H9 (cell line): ENCODE results near the gene SMCO4. TPM values are rescaled to one million over a fixed set of nuclear protein-coding genes. Genes with fewer than 3 reads are reported as not detected.

Experiments
- DNase-seq: peaks from one replicate; pipeline ENCODE4 v3.0.0-alpha.2; 2017
- H2AFZ ChIP-seq: one replicate; pipeline ENCODE4 v1.6.1; 2013; ENCODE audit warnings: mild to moderate bottlenecking, low read length, control low read depth, moderate library complexity
- H2AK5ac ChIP-seq: 2 replicates; pipeline ENCODE4 v1.6.1; 2013; ENCODE audit warnings: low read length, control low read depth, mixed read lengths; ENCODE audit not compliant: insufficient read length
- H2BK120ac ChIP-seq: one replicate; pipeline ENCODE4 v1.6.1; 2013; ENCODE audit warnings: low read depth, mild to moderate bottlenecking, low read length, control low read depth, inconsistent platforms; ENCODE audit not compliant: poor library complexity, severe bottlenecking
- H2BK12ac ChIP-seq: 2 replicates; pipeline ENCODE4 v1.6.1; 2013; ENCODE audit warnings: low read length, control low read depth, mixed read lengths, low read depth; ENCODE audit not compliant: insufficient read length
- H2BK15ac ChIP-seq: 2 replicates; pipeline ENCODE4 v1.6.1; 2013; ENCODE audit warnings: low read depth, low read length, control low read depth
- H2BK20ac ChIP-seq: one replicate; pipeline ENCODE4 v1.6.1; 2013; ENCODE audit warnings: low read depth, mild to moderate bottlenecking, low read length, control low read depth, inconsistent platforms; ENCODE audit not compliant: poor library complexity, severe bottlenecking
- H2BK5ac ChIP-seq: 2 replicates; pipeline ENCODE4 v1.6.1; 2013; ENCODE audit warnings: low read length, control low read depth, mixed read lengths; ENCODE audit not compliant: insufficient read length
- H3K14ac ChIP-seq: 2 replicates; pipeline ENCODE4 v1.6.1; 2013; ENCODE audit warnings: low read length, control low read depth; ENCODE audit not compliant: insufficient read depth
- H3K18ac ChIP-seq: 2 replicates; pipeline ENCODE4 v1.6.1; 2013; ENCODE audit warnings: low read depth, mild to moderate bottlenecking, mixed read lengths, low read length, control low read depth; ENCODE audit not compliant: insufficient read length
- H3K23ac ChIP-seq: 2 replicates; pipeline ENCODE4 v1.6.1; 2013; ENCODE audit warnings: low read length, control low read depth, mixed read lengths, low read depth; ENCODE audit not compliant: insufficient read length
- H3K23me2 ChIP-seq: 2 replicates; pipeline ENCODE4 v1.6.1; 2013; ENCODE audit warnings: low read depth, mild to moderate bottlenecking, mixed read lengths, low read length, control low read depth; ENCODE audit not compliant: insufficient read length, poor library complexity, severe bottlenecking
- H3K27ac ChIP-seq: 2 replicates; pipeline ENCODE4 v1.5.1; 2013; ENCODE audit warnings: low read length, control low read depth, mixed read lengths, low read depth; ENCODE audit not compliant: insufficient read length
- H3K27me3 ChIP-seq: 2 replicates; pipeline ENCODE4 v1.6.1; 2013; ENCODE audit warnings: low read length, control low read depth, inconsistent platforms; ENCODE audit not compliant: insufficient read depth
- H3K4ac ChIP-seq: 2 replicates; pipeline ENCODE4 v1.6.1; 2013; ENCODE audit warnings: low read depth, mild to moderate bottlenecking, control low read depth, inconsistent platforms, low read length, moderate library complexity
- H3K4me1 ChIP-seq: 2 replicates; pipeline ENCODE4 v1.6.1; 2013; ENCODE audit warnings: low read length, control low read depth, inconsistent platforms; ENCODE audit not compliant: insufficient read depth
- H3K4me2 ChIP-seq: 2 replicates; pipeline ENCODE4 v1.6.1; 2013; ENCODE audit warnings: low read length, control low read depth, mixed read lengths; ENCODE audit not compliant: insufficient read length, insufficient read depth
- H3K56ac ChIP-seq: 2 replicates; pipeline ENCODE4 v1.6.1; 2013; ENCODE audit warnings: low read depth, mild to moderate bottlenecking, mixed read lengths, low read length, control low read depth; ENCODE audit not compliant: insufficient read length
- H3K79me1 ChIP-seq: 2 replicates; pipeline ENCODE4 v1.6.1; 2013; ENCODE audit warnings: low read depth, mild to moderate bottlenecking, moderate library complexity, low read length, control low read depth, inconsistent platforms; ENCODE audit not compliant: insufficient read depth, poor library complexity, severe bottlenecking
- H3K79me2 ChIP-seq: 2 replicates; pipeline ENCODE4 v1.6.1; 2013; ENCODE audit warnings: low read length, control low read depth, inconsistent platforms; ENCODE audit not compliant: insufficient read depth
- H3K9ac ChIP-seq: 2 replicates; pipeline ENCODE4 v1.6.1; 2013; ENCODE audit warnings: low read length, control low read depth, mixed read lengths; ENCODE audit not compliant: insufficient read length; ENCODE audit errors: extremely low read depth
- H3K9me3 ChIP-seq: one replicate; pipeline ENCODE4 v1.6.1; 2013; ENCODE audit warnings: low read depth, low read length, inconsistent platforms; ENCODE audit not compliant: control insufficient read depth
- H3T11ph ChIP-seq: one replicate; pipeline ENCODE4 v1.6.1; 2013; ENCODE audit warnings: mild to moderate bottlenecking, low read length, control low read depth, inconsistent platforms
- H4K20me1 ChIP-seq: one replicate; pipeline ENCODE4 v1.6.1; 2013; ENCODE audit not compliant: control insufficient read depth, insufficient read length, insufficient read depth
- H4K5ac ChIP-seq: 2 replicates; pipeline ENCODE4 v1.6.1; 2013; ENCODE audit warnings: low read depth, mild to moderate bottlenecking, mixed read lengths, low read length, control low read depth; ENCODE audit not compliant: insufficient read length
- H4K8ac ChIP-seq: replicated peaks from 2 replicates; pipeline ENCODE4 v1.6.1; 2013; ENCODE audit warnings: low read length, control low read depth, mixed read lengths, low read depth; ENCODE audit not compliant: insufficient read length
- H4K91ac ChIP-seq: 2 replicates; pipeline ENCODE4 v1.6.1; 2013; ENCODE audit warnings: low read depth, mild to moderate bottlenecking, moderate library complexity, mixed read lengths, low read length, control low read depth; ENCODE audit not compliant: insufficient read length
- H3K27ac Mint-ChIP-seq, 3 experiments: 2 replicates in 2 of 3; 3 replicates in 1 of 3; pipeline ENCODE4 v1.8.0; 2020 to 2021; ENCODE audit warnings: mixed read lengths in 3 of 3, mild to moderate bottlenecking in 1 of 3, moderate library complexity in 1 of 3
- H3K27me3 Mint-ChIP-seq: 2 replicates; pipeline ENCODE4 v1.8.0; 2021; ENCODE audit warnings: low read depth, mild to moderate bottlenecking, moderate library complexity, mixed read lengths
- H3K36me3 Mint-ChIP-seq, 3 experiments: 2 replicates in 2 of 3; 3 replicates in 1 of 3; pipeline ENCODE4 v1.8.0; 2020 to 2021; ENCODE audit warnings: low read depth in 3 of 3, mixed read lengths in 3 of 3; ENCODE audit not compliant: insufficient read depth in 1 of 3
- H3K4me1 Mint-ChIP-seq, 2 experiments: 2 replicates each; pipeline ENCODE4 v1.8.0; 2020; ENCODE audit warnings: mixed read lengths in 2 of 2
- H3K4me3 Mint-ChIP-seq, 2 experiments: 2 replicates in 1 of 2; 3 replicates in 1 of 2; pipeline ENCODE4 v1.8.0; 2020 to 2021; ENCODE audit warnings: mild to moderate bottlenecking in 2 of 2, mixed read lengths in 2 of 2, moderate library complexity in 1 of 2
- H3K9me3 Mint-ChIP-seq, 2 experiments: 2 replicates in 1 of 2; 3 replicates in 1 of 2; pipeline ENCODE4 v1.8.0; 2020; ENCODE audit warnings: mild to moderate bottlenecking in 2 of 2, mixed read lengths in 2 of 2, moderate library complexity in 1 of 2
- CTCF ChIP-seq: fragments of 200-600 bp; sonication (generic); conservative IDR thresholded peaks from 3 replicates; pipeline ENCODE4 v1.8.0; 2021; ENCODE audit warnings: antibody characterized with exemption, mild to moderate bottlenecking
- WGBS: extraction: QIAGEN DNeasy Blood & Tissue Kit; methylation state at CpG from one replicate; pipeline ENCODE4 v1.1.7; 2013; ENCODE audit warnings: missing lambda C conversion rate, low lambda C conversion rate, mixed read lengths; ENCODE audit not compliant: insufficient read length; ENCODE audit errors: extremely low coverage; 5-methylcytosine and 5-hydroxymethylcytosine counted together
- total RNA-seq: library from RNA; stranded (reverse); gene quantifications from 2 replicates; pipeline ENCODE4 v1.2.1, GENCODE V29; 2021

Gene SMCO4
- total RNA-seq, 1 experiment from 2014 or later = 35.6 TPM

GRCh38 chr11:93567401-93567895 is 24.3 kb upstream of the SMCO4 start:
- no peaks in the 10 kb centered on the region for H3K23me2 ChIP-seq
- no peak overlapping the region for H2BK120ac ChIP-seq
- no peak overlapping the region for H2AK5ac ChIP-seq
- no peaks in the 10 kb centered on the region for H3K27me3 ChIP-seq
- no peak overlapping the region for H3T11ph ChIP-seq
- H2AFZ ChIP-seq = no peak overlapping the region
- H3K36me3 Mint-ChIP-seq = no peaks in the 10 kb centered on the region
- H3K79me2 ChIP-seq = no peaks in the 10 kb centered on the region
- H4K5ac ChIP-seq = no peak overlapping the region
- no peak overlapping the region for H3K9ac ChIP-seq
- H3K14ac ChIP-seq = no peak overlapping the region
- H3K79me1 ChIP-seq = no peaks in the 10 kb centered on the region
- no peak overlapping the region for H2BK12ac ChIP-seq
- H3K9me3 Mint-ChIP-seq = no peaks in the 10 kb centered on the region
- peaks cover 7 to 9% of the 10 kb centered on the region in 2 experiments for H3K4me1 Mint-ChIP-seq
- no peak overlapping the region for H4K91ac ChIP-seq
- no peak for DNase-seq
- H2BK15ac ChIP-seq = no peak overlapping the region
- H4K8ac ChIP-seq = no peak overlapping the region
- no peak overlapping the region for H2BK5ac ChIP-seq
- no peak overlapping the region for H3K4me3 Mint-ChIP-seq
- H3K56ac ChIP-seq = no peak overlapping the region
- no peak for TF ChIP-seq CTCF
- no peaks in the 10 kb centered on the region for H3K4me1 ChIP-seq
- no peaks in the 10 kb centered on the region for H3K27me3 Mint-ChIP-seq
- WGBS = no CpG with 5 or more reads among the region's 7 CpGs
- no peak overlapping the region for H3K23ac ChIP-seq
- no peak overlapping the region; a peak in 1 of 7 replicates for H3K27ac Mint-ChIP-seq
- no peak overlapping the region for H3K4me2 ChIP-seq
- no peaks in the 10 kb centered on the region for H4K20me1 ChIP-seq
- no peak overlapping the region for H3K18ac ChIP-seq
- H3K9me3 ChIP-seq = no peaks in the 10 kb centered on the region
- H3K4ac ChIP-seq = no peak overlapping the region
- H2BK20ac ChIP-seq = no peak overlapping the region
- no peak overlapping the region for H3K27ac ChIP-seq
